ENCODE data around the gene TNFRSF8. TPM values are rescaled to one million over a fixed set of nuclear protein-coding genes. Genes with fewer than 3 reads are reported as not detected.

Gene TNFRSF8
- total and polyA plus RNA-seq, 7 donors, result 0.25 to 0.86 (median 0.49) TPM

- no peak for ATAC-seq
- Histone ChIP-seq H3K4me1 (no peaks in the 10 kb centered on the region), H3K9me3 (no peaks in the 10 kb centered on the region), H3K4me3 (no peak overlapping the region), H3K36me3 (ENCODE audit: insufficient read depth in 1 of 2, low read depth in 1 of 2) (no peaks in the 10 kb centered on the region), H3K27me3 (ENCODE audit: insufficient read depth in 3 of 3, low read length in 2 of 3) (no peaks in the 10 kb centered on the region), H3K27ac (no peak overlapping the region)
- DNase-seq, result no peak
- 77 to 85% (median 79%) methylated on average over 3 of the region's 3 CpGs for WGBS, 3 donors
- intact Hi-C loops (cut with DNase I), result no loop called here
- no peak for TF ChIP-seq CTCF (IDR thresholded peaks at IDR 0.05)
Observed at GRCh38 chr1:12090326-12090725, 27.2 kb downstream of the TNFRSF8 start.

- 57 to 69% (median 60%) methylated on average over 1 of the region's 1 CpG for WGBS, 3 donors
- H3K4me3 ChIP-seq, result no peak overlapping the region
- H3K27ac ChIP-seq, result no peak overlapping the region
- TF ChIP-seq CTCF (IDR thresholded peaks at IDR 0.05), result no peak
- H3K4me1 ChIP-seq, result no peaks in the 10 kb centered on the region
- no peaks in the 10 kb centered on the region for H3K27me3 ChIP-seq (ENCODE audit: insufficient read depth in 3 of 3, low read length in 2 of 3)
- intact Hi-C loops (cut with DNase I), result no loop called here
- H3K9me3 ChIP-seq, result no peaks in the 10 kb centered on the region
- DNase-seq (no peak), ATAC-seq (no peak)
- H3K36me3 ChIP-seq (ENCODE audit: insufficient read depth in 1 of 2, low read depth in 1 of 2), result no peaks in the 10 kb centered on the region
Observed at GRCh38 chr1:12091191-12091590, 28.1 kb downstream of the TNFRSF8 start.

- WGBS, 3 donors, result 81 to 85% (median 84%) methylated on average over 3 of the region's 3 CpGs
- DNase-seq (no peak), ATAC-seq (no peak)
- no peak overlapping the region for H3K4me3 ChIP-seq
- no peak for TF ChIP-seq CTCF (IDR thresholded peaks at IDR 0.05)
- H3K9me3 ChIP-seq, result peaks cover 7% of the 10 kb centered on the region
- no peak overlapping the region for H3K27ac ChIP-seq
- no peaks in the 10 kb centered on the region for H3K36me3 ChIP-seq (ENCODE audit: insufficient read depth in 1 of 2, low read depth in 1 of 2)
- H3K27me3 ChIP-seq (ENCODE audit: insufficient read depth in 3 of 3, low read length in 2 of 3), result no peaks in the 10 kb centered on the region
- H3K4me1 ChIP-seq, result no peaks in the 10 kb centered on the region
- intact Hi-C loops (cut with DNase I), result no loop called here
Observed at GRCh38 chr1:12094180-12094579, 31.1 kb downstream of the TNFRSF8 start.

DNA sequence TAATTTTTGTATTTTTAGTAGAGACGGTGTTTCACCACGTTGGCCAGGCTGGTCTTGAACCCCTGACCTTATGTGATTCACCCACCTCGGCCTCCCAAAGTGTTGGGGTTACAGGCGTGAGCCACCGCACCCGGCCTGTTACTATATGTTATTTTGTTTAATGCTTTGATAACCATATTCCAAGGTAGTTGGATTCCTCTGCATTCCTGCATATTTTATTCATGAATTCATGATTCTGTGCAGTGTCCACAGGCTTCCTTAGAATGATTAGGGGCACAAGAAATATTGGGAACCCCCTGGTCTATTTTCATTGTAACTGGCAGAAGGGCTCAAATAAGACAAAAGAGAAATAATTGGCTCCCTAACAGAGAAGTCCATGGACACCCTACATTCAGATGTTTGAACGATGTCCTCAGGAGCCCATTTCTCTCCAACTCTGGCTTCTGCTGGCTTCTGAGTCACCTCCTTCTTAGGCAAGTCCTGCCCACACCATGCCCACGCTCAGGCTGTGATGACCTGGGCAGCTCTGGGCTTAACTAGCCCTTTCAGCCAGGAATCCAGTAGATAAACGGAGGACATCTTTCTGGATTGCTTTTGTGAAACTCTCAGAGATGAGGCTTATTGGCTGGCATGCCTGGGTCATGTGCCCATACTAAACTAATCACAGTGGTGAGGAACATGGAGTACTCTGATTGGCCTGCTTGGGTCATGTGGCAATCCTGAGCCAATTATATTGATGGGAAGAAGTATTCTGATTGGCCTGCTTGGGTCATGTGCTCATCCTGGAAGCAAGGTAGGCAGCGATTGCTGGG is 32.6 kb downstream of the TNFRSF8 start:
- Histone ChIP-seq H3K4me1 (no peaks in the 10 kb centered on the region), H3K36me3 (ENCODE audit: insufficient read depth in 1 of 2, low read depth in 1 of 2) (no peaks in the 10 kb centered on the region), H3K4me3 (no peak overlapping the region), H3K9me3 (peaks cover 7% of the 10 kb centered on the region), H3K27ac (no peak overlapping the region), H3K27me3 (ENCODE audit: insufficient read depth in 3 of 3, low read length in 2 of 3) (no peaks in the 10 kb centered on the region)
- DNase-seq (no peak), ATAC-seq (no peak)
- 87 to 89% (median 87%) methylated on average over 10 of the region's 10 CpGs for WGBS, 3 donors
- intact Hi-C loops (cut with DNase I), result no loop called here
- no peak for TF ChIP-seq CTCF (IDR thresholded peaks at IDR 0.05)

- Histone ChIP-seq H3K27ac (no peak overlapping the region), H3K9me3 (peaks cover 7% of the 10 kb centered on the region), H3K27me3 (ENCODE audit: insufficient read depth in 3 of 3, low read length in 2 of 3) (no peaks in the 10 kb centered on the region), H3K4me3 (no peak overlapping the region), H3K36me3 (ENCODE audit: insufficient read depth in 1 of 2, low read depth in 1 of 2) (no peaks in the 10 kb centered on the region), H3K4me1 (no peaks in the 10 kb centered on the region)
- TF ChIP-seq CTCF (IDR thresholded peaks at IDR 0.05), result no peak
- intact Hi-C loops (cut with DNase I), result no loop called here
- no peak for ATAC-seq
- no peak for DNase-seq
- WGBS, 3 donors, result 85 to 91% (median 87%) methylated on average over 5 of the region's 5 CpGs
Observed at GRCh38 chr1:12096615-12097014, 33.5 kb downstream of the TNFRSF8 start.
